IMR-90 (cell line): ENCODE results near the gene EIF4H. TPM values are rescaled to one million over a fixed set of nuclear protein-coding genes. Genes with fewer than 3 reads are reported as not detected.
"Not testable (repeated sequence)": the region's sequence is repeated elsewhere in the genome, so short reads cannot be mapped to it uniquely, and the experiment has no call there.

Experiments used
- ATAC-seq: fragments of 200-7000 bp; cut with Tn5 transposase; 2 replicates; pipeline ENCODE4 v1.9.1; 2020; ENCODE audit warnings: low read depth, mild to moderate bottlenecking, moderate library complexity
- BruUV-seq: library from RNA; stranded (reverse); fragments of 400-500 nt; replicated peaks from 2 replicates; lab custom pipeline; 2021; lab: Mats Ljungman, UMichigan
- CTCF ChIA-PET: fragments of 300-600 bp; formaldehyde crosslinking; extraction: SDS; loops from one replicate; lab custom pipeline; 2021; ENCODE audit warnings: antibody characterized with exemption; lab: Yijun Ruan, JAX
- POLR2A ChIA-PET: fragments of 300-600 bp; sonication (Branson Sonifier 250); formaldehyde crosslinking; loops from one replicate; lab custom pipeline; 2022; ENCODE audit warnings: antibody characterized with exemption; ENCODE audit not compliant: unreplicated experiment; lab: Charles Lee
- DNase-seq: peaks from one replicate; pipeline ENCODE4 v3.0.0; 2013
- H2AFZ ChIP-seq: replicated peaks from 2 replicates; pipeline ENCODE3; 2013; ENCODE audit warnings: low read length, mild to moderate bottlenecking; ENCODE audit not compliant: poor library complexity
- H2AK5ac ChIP-seq: 2 replicates; pipeline ENCODE4 v1.6.1; 2013; ENCODE audit warnings: low read depth, low read length, inconsistent platforms
- H2AK9ac ChIP-seq: replicated peaks from 2 replicates; pipeline ENCODE3; 2013; ENCODE audit warnings: mild to moderate bottlenecking, low read depth, low read length, moderate library complexity; ENCODE audit not compliant: poor library complexity
- H2BK120ac ChIP-seq: 2 replicates; pipeline ENCODE4 v1.6.1; 2013; ENCODE audit warnings: low read depth, low read length, inconsistent platforms
- H2BK15ac ChIP-seq: 3 replicates; pipeline ENCODE4 v1.6.1; 2013; ENCODE audit warnings: low read depth, low read length, inconsistent platforms
- H2BK20ac ChIP-seq: 2 replicates; pipeline ENCODE4 v1.6.1; 2013; ENCODE audit warnings: low read depth, mild to moderate bottlenecking, inconsistent platforms, low read length, moderate library complexity
- H2BK5ac ChIP-seq: 2 replicates; pipeline ENCODE4 v1.6.1; 2013; ENCODE audit warnings: mild to moderate bottlenecking, low read depth, low read length, inconsistent platforms; ENCODE audit not compliant: poor library complexity, severe bottlenecking
- H3K14ac ChIP-seq: replicated peaks from 2 replicates; pipeline ENCODE4 v1.6.1; 2013; ENCODE audit warnings: low read depth, low read length, inconsistent platforms
- H3K18ac ChIP-seq: 2 replicates; pipeline ENCODE4 v1.6.1; 2013; ENCODE audit warnings: low read depth, low read length, control low read depth
- H3K23ac ChIP-seq: 2 replicates; pipeline ENCODE4 v1.6.1; 2013; ENCODE audit warnings: low read depth, low read length, inconsistent platforms
- H3K27ac ChIP-seq: 2 replicates; pipeline ENCODE4 v1.5.1; 2013; ENCODE audit warnings: mild to moderate bottlenecking, control low read depth, low read length; ENCODE audit not compliant: insufficient read depth
- H3K27me3 ChIP-seq: 2 replicates; pipeline ENCODE4 v1.6.1; 2013; ENCODE audit warnings: low read length; ENCODE audit not compliant: control insufficient read depth, insufficient read depth
- H3K36me3 ChIP-seq: 2 replicates; pipeline ENCODE4 v1.6.1; 2013; ENCODE audit warnings: low read length, mixed read lengths; ENCODE audit not compliant: control insufficient read depth, insufficient read depth
- H3K4ac ChIP-seq: 2 replicates; pipeline ENCODE4 v1.6.1; 2013; ENCODE audit warnings: low read depth, low read length, inconsistent platforms
- H3K4me1 ChIP-seq: 2 replicates; pipeline ENCODE4 v1.6.1; 2013; ENCODE audit warnings: low read length, mixed read lengths; ENCODE audit not compliant: control insufficient read depth, insufficient read depth
- H3K4me2 ChIP-seq: 2 replicates; pipeline ENCODE4 v1.6.1; 2013; ENCODE audit warnings: low read depth, mild to moderate bottlenecking, control low read depth, low read length, moderate library complexity
- H3K4me3 ChIP-seq: 2 replicates; pipeline ENCODE4 v1.5.1; 2013; ENCODE audit warnings: low read depth, mild to moderate bottlenecking, control low read depth, low read length, moderate library complexity; ENCODE audit not compliant: insufficient read depth
- H3K56ac ChIP-seq: 2 replicates; pipeline ENCODE4 v1.6.1; 2013; ENCODE audit warnings: low read length, inconsistent platforms; ENCODE audit not compliant: insufficient read depth; ENCODE audit errors: extremely low read depth
- H3K79me1 ChIP-seq, 2 experiments: 2 replicates each; pipeline ENCODE4 v1.6.1; 2013; ENCODE audit warnings: low read length in 2 of 2, inconsistent platforms in 1 of 2, low read depth in 1 of 2
- H3K9ac ChIP-seq: 2 replicates; pipeline ENCODE4 v1.6.1; 2013; ENCODE audit warnings: low read depth, low read length, control low read depth
- H3K9me1 ChIP-seq: 2 replicates; pipeline ENCODE4 v1.6.1; 2013; ENCODE audit warnings: low read length, inconsistent platforms; ENCODE audit not compliant: insufficient read depth
- H3K9me3 ChIP-seq: 2 replicates; pipeline ENCODE4 v1.6.1; 2013; ENCODE audit warnings: low read length; ENCODE audit not compliant: control insufficient read depth, insufficient read depth
- H4K20me1 ChIP-seq: 2 replicates; pipeline ENCODE4 v1.6.1; 2013; ENCODE audit warnings: low read length, inconsistent platforms; ENCODE audit not compliant: insufficient read depth
- H4K5ac ChIP-seq: 2 replicates; pipeline ENCODE4 v1.6.1; 2013; ENCODE audit warnings: mild to moderate bottlenecking, low read depth, low read length, control low read depth
- H4K8ac ChIP-seq, 2 experiments: 2 replicates each; pipeline ENCODE4 v1.6.1; 2013; ENCODE audit warnings: low read depth in 2 of 2, low read length in 2 of 2, control low read depth in 1 of 2, inconsistent platforms in 1 of 2
- H4K91ac ChIP-seq: 2 replicates; pipeline ENCODE4 v1.6.1; 2013; ENCODE audit warnings: low read depth, low read length, inconsistent platforms; ENCODE audit not compliant: insufficient read depth
- WGBS, 2 experiments: methylation state at CpG; one replicate each; pipeline versions ENCODE4 v1.1.5 to v1.1.7; 2013; ENCODE audit warnings: missing lambda C conversion rate in 2 of 2; ENCODE audit not compliant: insufficient read length in 1 of 2; ENCODE audit errors: extremely low coverage in 2 of 2; 5-methylcytosine and 5-hydroxymethylcytosine counted together
- dilution Hi-C: fragments of 300-500 bp; cut with HindIII; formaldehyde crosslinking; loops from one replicate; pipeline ENCODE4 v1.14.3; 2018; ENCODE audit warnings: low sequenced_read_pairs; ENCODE audit not compliant: unreplicated experiment
- in situ Hi-C: fragments of 300-500 bp; cut with MboI; formaldehyde crosslinking; loops from 3 replicates; pipeline ENCODE4 v1.14.3; 2019; ENCODE audit warnings: low sequenced_read_pairs, inconsistent platforms, mixed read lengths
- intact Hi-C: fragments of 100-400 bp; cut with micrococcal nuclease; formaldehyde crosslinking; loops from 2 replicates; pipeline ENCODE4 v1.10.0; 2022
- polyA plus RNA-seq, 3 experiments: library from polyadenylated mRNA; depleted of rRNA; stranded (reverse); fragments of >200 nt; gene quantifications; 2 replicates each; pipeline ENCODE4 v1.2.3, GENCODE V29; 2012; ENCODE audit warnings: low replicate concordance in 1 of 3
- total RNA-seq: library from RNA; depleted of rRNA; stranded (reverse); fragments of >200 nt; gene quantifications from 2 replicates; pipeline ENCODE4 v1.2.3, GENCODE V29; 2012

Gene EIF4H
- total and polyA plus RNA-seq, 2 of the 4 experiments (the other 2 are of a cell fraction), result 241 to 321 TPM

GRCh38 chr7:74206052-74206451, 31.9 kb downstream of the EIF4H start:
- H3K9me1 ChIP-seq, H4K91ac ChIP-seq, H2AK5ac ChIP-seq, H3K56ac ChIP-seq, H3K4me1 ChIP-seq, H4K20me1 ChIP-seq, H3K27me3 ChIP-seq, H2AK9ac ChIP-seq, H3K27ac ChIP-seq, H4K5ac ChIP-seq, H3K14ac ChIP-seq, DNase-seq, H3K23ac ChIP-seq, BruUV-seq, H3K9ac ChIP-seq, H3K36me3 ChIP-seq, ATAC-seq, H2AFZ ChIP-seq, H2BK15ac ChIP-seq, H3K4me2 ChIP-seq, H2BK20ac ChIP-seq, H3K79me1 ChIP-seq, H2BK5ac ChIP-seq, dilution Hi-C loops, H3K4me3 ChIP-seq, H3K4ac ChIP-seq, H2BK120ac ChIP-seq, H4K8ac ChIP-seq, H3K18ac ChIP-seq, H3K9me3 ChIP-seq: not testable (repeated sequence)
- WGBS, 2 experiments, result no CpG with 5 or more reads among the region's 10 CpGs
- ChIA-PET POLR2A (interaction anchor here (0.5 to 0.8 kb wide), 2 partner anchors 164 to 195 kb away, joined by 4 to 10 read pairs; no protein-coding TSS in a partner anchor), CTCF (interaction anchor here (0.6 to 2.6 kb wide), 11 partner anchors 28 to 383 kb away, joined by 3 to 20 read pairs (median 5); partner anchors contain the start of gene CLIP2)
- in situ Hi-C loops (loop anchor here (5.0 to 25.0 kb wide), 3 partner anchors 196 to 356 kb away; partner anchors contain the start of gene TMEM270), intact Hi-C loops (loop anchor here (1.0 to 5.0 kb wide), 4 partner anchors 86 to 357 kb away; no protein-coding TSS in a partner anchor)
